HG02678 (cell line): ENCODE data around the gene CLIP3.
"Not testable (repeated sequence)": the region's sequence is repeated elsewhere in the genome, so short reads cannot be mapped to it uniquely, and the experiment has no call there.

Experiments used
- ATAC-seq: cut with Tn5 transposase; IDR thresholded peaks from one replicate; pipeline ENCODE4 v1.9.1; 2021; ENCODE audit warnings: mild to moderate bottlenecking, moderate library complexity; ENCODE audit not compliant: unreplicated experiment

CLIP3 gene

GRCh38 chr19:35983177-35983576 lies 49.5 kb downstream of the CLIP3 start:
- no peak for ATAC-seq

GRCh38 chr19:35980997-35981396 lies 51.7 kb downstream of the CLIP3 start:
- ATAC-seq: not testable (repeated sequence)

- no peak for ATAC-seq
Measured at GRCh38 chr19:35978832-35979365, 53.8 kb downstream of the CLIP3 start.

GRCh38 chr19:35978271-35978670 lies 54.4 kb downstream of the CLIP3 start:
- no peak for ATAC-seq

- no peak for ATAC-seq
Measured at GRCh38 chr19:35977446-35978222, 55.0 kb downstream of the CLIP3 start.

- ATAC-seq: no peak
Measured at GRCh38 chr19:35975608-35976214, 57.0 kb downstream of the CLIP3 start.

GRCh38 chr19:35973487-35973886 lies 59.2 kb downstream of the CLIP3 start:
- ATAC-seq: no peak

- ATAC-seq: no peak
Measured at GRCh38 chr19:35966771-35967170, 65.9 kb downstream of the CLIP3 start.
